ENCODE measurements around the gene PEA15. TPM values are rescaled to one million over a fixed set of nuclear protein-coding genes. Genes with fewer than 3 reads are reported as not detected.

PEA15 gene
- total RNA-seq, 4 donors from 2014 or later, result 25.8 to 92.5 (median 27.3) TPM

DNA sequence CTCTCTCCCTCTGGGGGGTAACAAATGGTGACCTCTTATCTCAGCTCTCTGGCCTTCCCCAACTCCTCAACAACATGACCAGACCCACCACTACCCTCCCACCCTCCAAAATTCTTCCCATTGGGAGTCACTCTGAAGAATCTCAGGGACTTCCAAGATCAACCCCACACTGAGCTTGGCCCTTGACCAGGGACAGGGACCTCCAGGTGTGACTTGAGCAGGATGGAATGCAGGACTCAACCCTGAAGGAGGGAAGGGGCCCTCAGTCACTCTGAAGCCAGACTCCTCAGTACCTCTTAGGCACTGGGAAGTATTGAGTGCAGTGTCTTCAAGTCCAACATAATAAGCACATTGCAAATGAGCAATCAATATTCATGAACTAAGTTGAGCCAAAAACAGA, 12.9 kb upstream of the PEA15 start:
- H3K27me3 ChIP-seq, result no peaks in the 10 kb centered on the region
- no peak for DNase-seq
- no peak overlapping the region for H3K27ac ChIP-seq
- in situ Hi-C loops (cut with MboI; ENCODE audit: low pct_ligation_motif_present in 1 of 4, low pct_unique_long_range_greater_than_20kb in 1 of 4, low sequenced_read_pairs in 3 of 4) (loop anchor here (5.0 to 25.0 kb wide), 4 partner anchors 63 to 103 kb away; partner anchors contain the start of gene PEX19 (in 1 of the 4)), intact Hi-C loops (cut with DNase I; ENCODE audit: low total_unique reads) (loop anchor here (10.0 kb wide), 2 partner anchors 87 to 103 kb away; no protein-coding TSS in a partner anchor)
- H3K4me1 ChIP-seq, result peaks cover 5 to 16% (median 10%) of the 10 kb centered on the region in 4 donors
- no peak overlapping the region for H3K4me3 ChIP-seq
- H3K9me3 ChIP-seq, result no peaks in the 10 kb centered on the region
- TF ChIP-seq, protein P1, sequence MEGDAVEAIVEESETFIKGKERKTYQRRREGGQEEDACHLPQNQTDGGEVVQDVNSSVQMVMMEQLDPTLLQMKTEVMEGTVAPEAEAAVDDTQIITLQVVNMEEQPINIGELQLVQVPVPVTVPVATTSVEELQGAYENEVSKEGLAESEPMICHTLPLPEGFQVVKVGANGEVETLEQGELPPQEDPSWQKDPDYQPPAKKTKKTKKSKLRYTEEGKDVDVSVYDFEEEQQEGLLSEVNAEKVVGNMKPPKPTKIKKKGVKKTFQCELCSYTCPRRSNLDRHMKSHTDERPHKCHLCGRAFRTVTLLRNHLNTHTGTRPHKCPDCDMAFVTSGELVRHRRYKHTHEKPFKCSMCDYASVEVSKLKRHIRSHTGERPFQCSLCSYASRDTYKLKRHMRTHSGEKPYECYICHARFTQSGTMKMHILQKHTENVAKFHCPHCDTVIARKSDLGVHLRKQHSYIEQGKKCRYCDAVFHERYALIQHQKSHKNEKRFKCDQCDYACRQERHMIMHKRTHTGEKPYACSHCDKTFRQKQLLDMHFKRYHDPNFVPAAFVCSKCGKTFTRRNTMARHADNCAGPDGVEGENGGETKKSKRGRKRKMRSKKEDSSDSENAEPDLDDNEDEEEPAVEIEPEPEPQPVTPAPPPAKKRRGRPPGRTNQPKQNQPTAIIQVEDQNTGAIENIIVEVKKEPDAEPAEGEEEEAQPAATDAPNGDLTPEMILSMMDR (IDR thresholded peaks at IDR 0.05), result no peak
- TF ChIP-seq EP300 (IDR thresholded peaks at IDR 0.05; ENCODE audit: low read depth) (no peak), POLR2AphosphoS5 (IDR thresholded peaks at IDR 0.05) (no peak), POLR2A (IDR thresholded peaks at IDR 0.05) (no peak)
- no peaks in the 10 kb centered on the region for H3K36me3 ChIP-seq

DNA sequence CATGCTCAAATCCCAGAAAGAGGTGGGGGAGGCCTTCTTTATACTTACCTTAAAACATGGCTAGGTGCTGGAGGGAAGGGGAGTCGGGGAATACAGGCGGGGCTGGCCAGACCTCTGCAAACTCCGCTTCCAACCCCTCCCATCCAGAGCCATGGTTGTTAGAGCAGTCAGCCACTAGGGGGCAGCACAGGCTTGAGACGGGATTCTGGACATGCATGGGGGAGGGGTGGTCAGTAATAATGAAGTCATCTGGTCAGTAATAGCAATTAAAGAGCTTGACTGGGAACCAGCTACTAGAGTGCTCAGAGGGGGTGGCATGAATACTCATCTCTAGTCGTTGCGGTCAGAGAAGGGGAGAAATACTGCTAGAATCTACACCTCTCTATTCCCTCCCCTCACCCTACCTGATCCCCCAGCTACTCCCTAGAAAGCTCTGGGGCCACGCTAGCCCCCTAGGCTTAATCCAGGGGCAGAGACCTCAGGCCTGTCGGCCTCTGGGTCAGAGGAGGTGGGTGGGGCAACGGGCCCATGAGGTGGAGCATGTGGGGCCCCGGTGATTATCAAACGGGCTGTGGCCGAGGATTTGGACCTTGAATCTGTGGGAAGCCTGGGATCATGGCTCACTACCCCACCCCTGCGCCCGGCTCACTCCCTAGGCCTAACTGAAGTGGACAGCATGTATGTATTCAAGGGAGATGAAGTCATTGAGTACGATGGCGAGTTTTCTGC, 11.9 kb upstream of the PEA15 start:
- H3K4me1 ChIP-seq, result peaks cover 5 to 16% (median 10%) of the 10 kb centered on the region in 4 donors
- no peaks in the 10 kb centered on the region for H3K9me3 ChIP-seq
- H3K36me3 ChIP-seq, result no peaks in the 10 kb centered on the region
- peak; percentile 88 for DNase-seq
- intact Hi-C loops (cut with DNase I; ENCODE audit: low total_unique reads) (loop anchor here (10.0 kb wide), 2 partner anchors 88 to 102 kb away; no protein-coding TSS in a partner anchor), in situ Hi-C loops (cut with MboI; ENCODE audit: low pct_ligation_motif_present in 1 of 4, low pct_unique_long_range_greater_than_20kb in 1 of 4, low sequenced_read_pairs in 3 of 4) (loop anchor here (5.0 to 25.0 kb wide), 4 partner anchors 62 to 102 kb away; partner anchors contain the start of gene PEX19 (in 1 of the 4))
- no peak overlapping the region for H3K27ac ChIP-seq
- H3K4me3 ChIP-seq, result no peak overlapping the region
- WGBS, 2 donors (ENCODE audit: low coverage in 1 of 2), result 27 to 29% methylated on average over 6 to 16 of the region's 16 CpGs
- TF ChIP-seq, protein P1 (IDR thresholded peaks at IDR 0.05), result peak; percentile 95 to 98 (median 97)
- TF ChIP-seq POLR2AphosphoS5 (IDR thresholded peaks at IDR 0.05) (peak; percentile 7 to 29 (median 12)), POLR2A (IDR thresholded peaks at IDR 0.05) (no peak), EP300 (IDR thresholded peaks at IDR 0.05; ENCODE audit: low read depth) (no peak)
- H3K27me3 ChIP-seq, result no peaks in the 10 kb centered on the region

DNA sequence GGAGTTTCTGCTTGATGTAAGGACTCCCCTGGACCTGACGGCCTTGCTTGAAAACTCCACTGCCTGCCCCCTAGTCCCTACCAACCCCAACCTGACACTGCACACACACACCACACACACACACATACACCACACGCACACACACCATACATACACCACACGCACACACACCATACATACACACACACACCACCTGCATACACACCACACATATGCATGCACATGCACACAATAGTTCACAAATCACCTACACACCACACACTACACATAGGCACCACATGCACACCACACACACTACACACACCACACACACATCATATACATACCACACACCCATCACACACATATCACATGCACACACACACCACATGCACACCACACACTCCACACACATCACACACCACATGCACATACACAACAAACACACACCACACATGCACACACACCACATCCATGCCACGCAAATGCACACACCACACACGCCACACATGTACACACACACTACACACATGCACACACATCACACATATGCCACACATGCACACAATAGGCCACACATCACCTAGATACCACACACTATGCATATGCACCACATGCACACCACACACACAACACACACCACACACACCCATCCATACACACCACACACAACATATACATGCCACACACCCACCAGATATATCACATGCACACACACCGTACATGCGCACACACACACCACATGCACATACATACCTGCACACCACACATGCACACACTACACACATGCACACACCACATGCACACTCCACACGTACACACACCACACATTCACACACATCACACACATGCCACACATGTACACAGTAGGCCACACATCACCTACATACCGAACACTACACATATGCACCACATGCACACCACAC, 11.1 kb upstream of the PEA15 start:
- Histone ChIP-seq H3K36me3 (no peaks in the 10 kb centered on the region), H3K9me3 (no peaks in the 10 kb centered on the region), H3K4me1 (peaks cover 5 to 16% (median 10%) of the 10 kb centered on the region in 4 donors), H3K4me3 (no peak overlapping the region), H3K27ac (no peak overlapping the region), H3K27me3 (no peaks in the 10 kb centered on the region)
- in situ Hi-C loops (cut with MboI; ENCODE audit: low pct_ligation_motif_present in 1 of 4, low pct_unique_long_range_greater_than_20kb in 1 of 4, low sequenced_read_pairs in 3 of 4) (loop anchor here (5.0 to 25.0 kb wide), 4 partner anchors 61 to 101 kb away; partner anchors contain the start of gene PEX19 (in 1 of the 4)), intact Hi-C loops (cut with DNase I; ENCODE audit: low total_unique reads) (loop anchor here (10.0 kb wide), 2 partner anchors 89 to 101 kb away; no protein-coding TSS in a partner anchor)
- TF ChIP-seq POLR2AphosphoS5 (IDR thresholded peaks at IDR 0.05), result no peak
- TF ChIP-seq, protein P1 (IDR thresholded peaks at IDR 0.05), result no peak
- TF ChIP-seq EP300 (IDR thresholded peaks at IDR 0.05; ENCODE audit: low read depth), result no peak
- TF ChIP-seq POLR2A (IDR thresholded peaks at IDR 0.05), result no peak
- WGBS, 2 donors (ENCODE audit: low coverage in 1 of 2), result 69 to 81% methylated on average over 5 to 9 of the region's 9 CpGs
- DNase-seq, result no peak

DNA sequence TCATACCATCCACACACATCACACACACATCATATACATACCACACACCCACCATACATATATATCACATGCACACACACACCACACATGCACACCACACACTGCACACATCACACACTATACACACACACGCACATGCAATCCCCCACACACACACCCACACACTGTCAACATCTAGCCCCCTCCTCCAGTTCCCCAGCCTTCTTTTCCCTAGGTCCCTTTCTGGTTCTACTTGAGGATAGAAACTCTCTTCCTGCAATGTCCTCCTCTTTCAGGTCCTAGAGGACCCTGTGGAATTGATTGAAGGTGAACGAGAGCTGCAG, 10.5 kb upstream of the PEA15 start:
- WGBS, 2 donors (ENCODE audit: low coverage in 1 of 2), result 78 to 82% methylated on average over 1 to 2 of the region's 2 CpGs
- TF ChIP-seq POLR2AphosphoS5 (IDR thresholded peaks at IDR 0.05) (no peak), EP300 (IDR thresholded peaks at IDR 0.05; ENCODE audit: low read depth) (no peak), POLR2A (IDR thresholded peaks at IDR 0.05) (no peak)
- TF ChIP-seq, protein P1 (IDR thresholded peaks at IDR 0.05), result no peak
- DNase-seq, result no peak
- no peak overlapping the region for H3K4me3 ChIP-seq
- H3K27me3 ChIP-seq, result no peaks in the 10 kb centered on the region
- in situ Hi-C loops (cut with MboI; ENCODE audit: low pct_ligation_motif_present in 1 of 4, low pct_unique_long_range_greater_than_20kb in 1 of 4, low sequenced_read_pairs in 3 of 4), result loop anchor here (5.0 to 25.0 kb wide), 4 partner anchors 60 to 100 kb away; partner anchors contain the start of gene PEX19 (in 1 of the 4)
- H3K4me1 ChIP-seq, result peaks cover 5 to 13% (median 9%) of the 10 kb centered on the region in 4 donors
- no peaks in the 10 kb centered on the region for H3K36me3 ChIP-seq
- H3K27ac ChIP-seq, result no peak overlapping the region
- no peaks in the 10 kb centered on the region for H3K9me3 ChIP-seq
- intact Hi-C loops (cut with DNase I; ENCODE audit: low total_unique reads), result loop anchor here (5.0 to 10.0 kb wide), 3 partner anchors 58 to 100 kb away; no protein-coding TSS in a partner anchor
